Kidney capillary endothelial cell (primary cell): ENCODE results near the gene GVQW3.
A peak's percentile ranks its signal among the peaks of the same experiment; 100 is the strongest.

Source experiments
- DNase-seq: peaks from one replicate; pipeline ENCODE4 v3.0.0-alpha.2; 2018; ENCODE audit warnings: low spot score

Gene GVQW3

GRCh38 chr11:76445121-76446084 lies 64.3 kb downstream of the GVQW3 start:
- DNase-seq, result peak; percentile 86

- DNase-seq, result no peak
These were observed 67.4 kb downstream of the GVQW3 start for GRCh38 chr11:76448506-76448905.

- no peak for DNase-seq
These were observed 72.1 kb downstream of the GVQW3 start for GRCh38 chr11:76453248-76453647.

GRCh38 chr11:76455331-76455730 lies 74.2 kb downstream of the GVQW3 start:
- DNase-seq, result no peak

GRCh38 chr11:76455931-76456330 lies 74.8 kb downstream of the GVQW3 start:
- DNase-seq, result no peak

GRCh38 chr11:76456571-76456970 lies 75.4 kb downstream of the GVQW3 start:
- DNase-seq, result no peak
